Stimulated activated CD8-positive, alpha-beta memory T cell treated with anti-CD3 and anti-CD28 coated beads, Interleukin-4, amount 100 ng/mL, for 4 hours (primary cell): ENCODE results near the gene FZD7.

ENCODE experiments used
- DNase-seq, 2 donors: peaks; one replicate each; pipeline ENCODE4 v3.0.0-alpha.2; 2020; ENCODE audit warnings: low read depth in 2 of 2, low spot score in 1 of 2

The FZD7 gene

GRCh38 chr2:202036601-202037037 is 3.0 kb downstream of the FZD7 start:
- no peak for DNase-seq

- DNase-seq: no peak
These were observed 3.4 kb downstream of the FZD7 start for GRCh38 chr2:202037086-202037485.

- DNase-seq: no peak
These were observed 5.0 kb downstream of the FZD7 start for GRCh38 chr2:202038471-202039277.

- DNase-seq: no peak
These were observed 5.8 kb downstream of the FZD7 start for GRCh38 chr2:202039278-202040078.

- DNase-seq: no peak
These were observed 6.6 kb downstream of the FZD7 start for GRCh38 chr2:202040079-202040844.

- no peak for DNase-seq
These were observed 8.8 kb downstream of the FZD7 start for GRCh38 chr2:202042444-202042843.

GRCh38 chr2:202043475-202043874 is 9.8 kb downstream of the FZD7 start:
- no peak for DNase-seq

GRCh38 chr2:202044777-202045176 is 11.1 kb downstream of the FZD7 start:
- no peak for DNase-seq

- no peak for DNase-seq
These were observed 12.9 kb downstream of the FZD7 start for GRCh38 chr2:202046572-202046971.

- no peak for DNase-seq
These were observed 15.6 kb downstream of the FZD7 start for GRCh38 chr2:202049092-202049728.

GRCh38 chr2:202049840-202050239 is 16.2 kb downstream of the FZD7 start:
- no peak for DNase-seq

- DNase-seq: no peak
These were observed 17.0 kb downstream of the FZD7 start for GRCh38 chr2:202050652-202051051.

GRCh38 chr2:202051499-202052161 is 18.0 kb downstream of the FZD7 start:
- no peak for DNase-seq

GRCh38 chr2:202052235-202052634 is 18.6 kb downstream of the FZD7 start:
- DNase-seq: no peak

GRCh38 chr2:202054679-202055078 is 21.0 kb downstream of the FZD7 start:
- no peak for DNase-seq

GRCh38 chr2:202056611-202057010 is 23.0 kb downstream of the FZD7 start:
- no peak for DNase-seq

- DNase-seq: no peak
These were observed 26.6 kb downstream of the FZD7 start for GRCh38 chr2:202060218-202060617.

GRCh38 chr2:202061695-202062094 is 28.0 kb downstream of the FZD7 start:
- DNase-seq: no peak

- no peak for DNase-seq
These were observed 30.7 kb downstream of the FZD7 start for GRCh38 chr2:202064171-202064880.

- no peak for DNase-seq
These were observed 31.2 kb downstream of the FZD7 start for GRCh38 chr2:202064881-202065230.
